ENCODE data around the gene COL4A2.

Gene COL4A2

GRCh38 chr13:110324026-110324749 lies 17.1 kb downstream of the COL4A2 start:
- DNase-seq (ENCODE audit: extremely low read depth, low read depth), result no peak
- no peak overlapping the region for H3K4me3 ChIP-seq (replicated peaks; ENCODE audit: low read depth, low read length)
- TF ChIP-seq CTCF (IDR thresholded peaks at IDR 0.05; ENCODE audit: low read depth, low read length, missing control alignments), result no peak

GRCh38 chr13:110326263-110326904 lies 19.3 kb downstream of the COL4A2 start:
- no peak overlapping the region for H3K4me3 ChIP-seq (replicated peaks; ENCODE audit: low read depth, low read length)
- DNase-seq (ENCODE audit: extremely low read depth, low read depth), result no peak
- no peak for TF ChIP-seq CTCF (IDR thresholded peaks at IDR 0.05; ENCODE audit: low read depth, low read length, missing control alignments)

GRCh38 chr13:110327051-110327721 lies 20.1 kb downstream of the COL4A2 start:
- TF ChIP-seq CTCF (IDR thresholded peaks at IDR 0.05; ENCODE audit: low read depth, low read length, missing control alignments), result no peak
- DNase-seq (ENCODE audit: extremely low read depth, low read depth), result no peak
- H3K4me3 ChIP-seq (replicated peaks; ENCODE audit: low read depth, low read length), result no peak overlapping the region

- H3K4me3 ChIP-seq (replicated peaks; ENCODE audit: low read depth, low read length), result no peak overlapping the region
- no peak for DNase-seq (ENCODE audit: extremely low read depth, low read depth)
- TF ChIP-seq CTCF (IDR thresholded peaks at IDR 0.05; ENCODE audit: low read depth, low read length, missing control alignments), result no peak
Measured at GRCh38 chr13:110328573-110328972, 21.5 kb downstream of the COL4A2 start.

GRCh38 chr13:110329258-110329657 lies 22.2 kb downstream of the COL4A2 start:
- TF ChIP-seq CTCF (IDR thresholded peaks at IDR 0.05; ENCODE audit: low read depth, low read length, missing control alignments), result no peak
- no peak overlapping the region for H3K4me3 ChIP-seq (replicated peaks; ENCODE audit: low read depth, low read length)
- no peak for DNase-seq (ENCODE audit: extremely low read depth, low read depth)

- DNase-seq (ENCODE audit: extremely low read depth, low read depth), result no peak
- no peak overlapping the region for H3K4me3 ChIP-seq (replicated peaks; ENCODE audit: low read depth, low read length)
- TF ChIP-seq CTCF (IDR thresholded peaks at IDR 0.05; ENCODE audit: low read depth, low read length, missing control alignments), result no peak
Measured at GRCh38 chr13:110329798-110330461, 22.8 kb downstream of the COL4A2 start.
